SJCRH30 (cell line): ENCODE results near the gene SLC16A5. TPM values are rescaled to one million over a fixed set of nuclear protein-coding genes. Genes with fewer than 3 reads are reported as not detected.

ENCODE experiments used
- DNase-seq, 2 experiments: peaks; one replicate each; pipeline ENCODE4 v3.0.0-alpha.2; 2015 to 2020
- H3K27ac ChIP-seq: fragments of 250-450 bp; sonication (Bioruptor Pico); 2 replicates; pipeline ENCODE4 v1.5.1; 2020; ENCODE audit warnings: mild to moderate bottlenecking, moderate library complexity
- H3K27me3 ChIP-seq: fragments of 250-450 bp; sonication (Bioruptor Pico); 2 replicates; pipeline ENCODE4 v1.5.1; 2020; ENCODE audit warnings: mild to moderate bottlenecking, moderate library complexity
- H3K36me3 ChIP-seq: fragments of 250-450 bp; sonication (Bioruptor Pico); 2 replicates; pipeline ENCODE4 v1.5.1; 2020; ENCODE audit warnings: mild to moderate bottlenecking, moderate library complexity
- H3K4me1 ChIP-seq: fragments of 250-450 bp; sonication (Bioruptor Pico); 2 replicates; pipeline ENCODE4 v1.5.1; 2020; ENCODE audit warnings: mild to moderate bottlenecking, moderate library complexity
- H3K4me3 ChIP-seq: fragments of 250-450 bp; sonication (Bioruptor Pico); 2 replicates; pipeline ENCODE4 v1.5.1; 2020; ENCODE audit warnings: mild to moderate bottlenecking, moderate library complexity
- H3K9me3 ChIP-seq: fragments of 250-450 bp; sonication (Bioruptor Pico); replicated peaks from 2 replicates; pipeline ENCODE4 v1.5.1; 2020; ENCODE audit warnings: mild to moderate bottlenecking, moderate library complexity
- total RNA-seq: library from RNA; depleted of rRNA; stranded (reverse); fragments of >200 nt; shearing (Covaris generic); gene quantifications from 2 replicates; pipeline ENCODE4 v1.2.3, GENCODE V29; 2014

SLC16A5 gene
- total RNA-seq, 1 experiment from 2014 or later = 0.04 TPM

DNA sequence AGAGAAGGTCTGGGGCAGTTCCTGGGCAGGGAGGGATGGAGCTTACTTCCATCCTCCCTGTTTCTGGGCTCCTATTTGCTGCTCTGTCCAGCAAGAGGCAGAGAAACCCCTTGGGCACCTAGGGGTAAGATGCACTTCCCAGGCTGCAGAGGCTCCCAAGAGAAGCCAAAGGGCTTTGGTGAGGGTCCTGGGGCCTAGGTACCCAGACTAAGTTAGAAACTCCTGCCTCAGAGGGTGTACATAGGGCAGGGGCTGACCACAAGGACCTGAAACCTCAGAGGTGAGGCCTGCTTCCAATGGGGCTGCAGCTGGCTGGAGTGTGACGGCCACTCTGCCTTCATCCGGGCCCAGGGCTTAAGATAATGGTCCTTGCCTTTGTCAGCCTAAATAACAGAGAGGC lies 20.4 kb downstream of the SLC16A5 start:
- no peak for DNase-seq
- Histone ChIP-seq H3K4me3 (no peak overlapping the region), H3K4me1 (peaks cover 23% of the 10 kb centered on the region), H3K9me3 (no peaks in the 10 kb centered on the region), H3K36me3 (no peaks in the 10 kb centered on the region), H3K27me3 (peaks cover 4% of the 10 kb centered on the region), H3K27ac (no peak overlapping the region)

DNA sequence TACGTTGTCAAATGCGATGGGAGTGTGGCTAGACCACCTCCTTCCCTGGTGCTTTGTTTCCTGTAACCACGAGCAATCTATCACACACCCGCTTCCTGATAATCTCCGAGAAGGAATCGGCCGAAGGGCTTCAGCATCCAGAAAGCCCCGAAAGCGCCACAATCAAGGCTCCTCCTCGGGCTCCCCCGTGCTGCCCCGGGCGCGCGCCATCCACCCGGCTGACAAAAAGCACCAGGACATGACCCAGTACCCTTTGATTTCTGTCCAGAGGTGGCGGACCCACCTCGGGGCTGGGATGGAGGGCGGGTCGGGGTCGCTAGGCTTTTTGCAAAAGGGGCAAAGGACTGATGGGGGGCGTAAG lies 21.3 kb downstream of the SLC16A5 start:
- Histone ChIP-seq H3K4me1 (peaks cover 23% of the 10 kb centered on the region), H3K9me3 (no peaks in the 10 kb centered on the region), H3K4me3 (peak overlapping the region; percentile 63; the same call in 1 of the 2 replicates), H3K36me3 (no peaks in the 10 kb centered on the region), H3K27ac (no peak overlapping the region), H3K27me3 (peaks cover 4% of the 10 kb centered on the region)
- no peak for DNase-seq

DNA sequence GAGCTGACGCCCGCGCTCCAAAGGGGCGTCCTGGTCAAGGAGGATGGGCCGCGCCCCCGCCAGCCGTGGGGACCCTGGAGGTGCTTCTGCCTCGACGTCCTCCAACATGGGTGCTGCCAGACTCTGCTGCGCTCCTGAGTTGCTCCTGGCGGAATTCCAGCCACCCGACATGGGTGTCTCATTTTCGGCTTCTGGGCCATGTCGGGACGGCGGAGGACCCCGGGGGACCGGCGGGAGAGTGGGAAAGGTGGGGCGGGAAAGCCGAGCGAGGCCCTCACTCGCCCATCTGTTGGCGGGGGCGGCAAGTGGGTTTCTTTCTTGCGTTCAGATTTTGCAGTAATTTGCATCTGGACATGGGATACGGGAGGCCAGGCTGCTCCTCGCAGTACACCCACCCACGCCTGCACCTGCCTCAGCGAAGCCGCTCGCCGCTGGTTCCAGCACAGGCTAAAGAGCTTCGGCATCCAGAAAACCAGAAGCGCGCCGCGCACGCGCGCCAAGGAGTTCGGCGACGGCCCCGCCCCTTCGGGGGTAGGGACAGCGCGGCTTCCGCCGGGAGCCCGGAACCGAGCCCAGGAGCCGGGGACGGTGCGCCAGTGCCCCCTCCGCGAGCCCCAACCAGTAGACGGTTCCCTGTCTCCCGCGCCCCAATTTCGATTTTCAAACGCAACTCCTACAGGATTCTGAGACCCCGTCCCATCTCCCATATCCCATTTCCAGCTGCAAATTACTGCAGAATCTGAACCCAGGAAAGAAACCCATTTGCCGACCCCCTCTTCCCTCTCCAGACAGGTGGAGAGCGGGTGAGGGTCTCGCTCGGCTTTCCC lies 21.9 kb downstream of the SLC16A5 start, which contains the start of gene ARMC7:
Gene ARMC7 (plus strand): TSS at position 563 of the 827 bp plus-strand sequence. CDS start 320 bp downstream, outside the sequence.
- Histone ChIP-seq H3K4me3 (peak within 1 kb of the TSS; percentile 63), H3K36me3 (no peaks in the 10 kb centered on the region), H3K4me1 (peaks cover 22% of the 10 kb centered on the region), H3K9me3 (no peaks in the 10 kb centered on the region), H3K27me3 (peaks cover 2% of the 10 kb centered on the region), H3K27ac (no peak within 1 kb of the TSS)
- peak; percentile 93 to 94 for DNase-seq

DNA sequence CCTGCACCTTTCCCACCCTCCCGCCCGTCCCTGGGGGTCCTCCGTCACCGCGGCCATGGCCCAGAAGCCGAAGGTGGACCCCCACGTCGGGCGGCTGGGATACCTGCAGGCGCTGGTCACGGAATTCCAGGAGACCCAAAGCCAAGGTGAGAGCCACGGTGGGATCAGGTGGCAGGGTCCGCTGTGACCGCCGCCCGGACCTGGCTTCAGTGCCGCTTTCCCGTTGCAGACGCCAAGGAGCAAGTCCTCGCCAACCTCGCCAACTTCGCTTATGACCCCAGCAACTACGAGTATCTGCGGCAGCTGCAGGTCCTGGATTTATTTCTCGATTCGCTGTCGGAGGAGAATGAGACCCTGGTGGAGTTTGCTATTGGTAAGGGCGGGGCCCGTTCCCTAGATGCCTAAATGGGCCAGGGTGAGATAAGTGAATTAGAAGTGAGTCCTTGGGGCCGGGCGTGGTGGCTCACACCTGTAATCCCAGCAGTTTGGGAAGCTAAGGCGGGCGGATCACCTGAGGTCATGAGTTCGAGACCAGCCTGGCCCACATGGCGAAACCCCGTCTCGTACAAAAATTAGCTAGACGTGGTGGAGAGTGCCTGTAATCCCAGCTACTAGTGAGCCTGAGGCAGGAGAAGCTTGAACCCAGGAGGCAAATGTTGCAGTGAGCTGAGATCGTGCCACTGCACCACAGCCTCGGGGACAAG lies 22.6 kb downstream of the SLC16A5 start:
- H3K4me1 ChIP-seq = peaks cover 15% of the 10 kb centered on the region
- no peak overlapping the region for H3K27ac ChIP-seq
- H3K27me3 ChIP-seq = no peaks in the 10 kb centered on the region; the same call in 1 of the 2 replicates
- peak in 1 of 2 experiments; percentile 13 for DNase-seq
- H3K36me3 ChIP-seq = no peaks in the 10 kb centered on the region
- peak overlapping the region; percentile 63 for H3K4me3 ChIP-seq
- no peaks in the 10 kb centered on the region for H3K9me3 ChIP-seq

DNA sequence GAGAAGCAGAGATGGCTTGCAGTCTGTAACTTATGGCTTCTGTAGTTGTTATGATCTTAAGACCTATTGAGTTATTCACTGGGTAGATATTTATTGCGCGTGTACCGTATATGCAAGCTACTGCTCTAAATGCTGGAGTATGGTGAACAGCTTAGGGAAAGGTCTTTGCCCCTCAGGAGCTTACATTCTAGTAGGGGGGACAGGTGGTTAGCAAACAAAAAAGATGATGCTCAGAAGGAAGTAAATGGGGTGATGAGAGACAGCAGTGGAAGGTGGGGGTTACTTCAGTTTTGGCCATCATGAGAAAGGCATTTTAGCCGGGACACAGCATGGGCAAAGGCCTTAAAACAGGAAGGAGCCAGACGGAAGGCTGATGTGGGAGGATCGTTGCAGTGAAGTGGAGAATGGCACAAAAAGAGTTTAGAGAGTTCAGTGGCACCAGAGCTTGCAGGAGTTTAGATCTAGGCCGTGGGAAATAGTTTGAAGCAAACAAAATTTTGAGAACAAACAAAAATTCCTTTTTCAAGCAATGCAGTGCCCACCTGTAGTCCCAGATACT lies 24.1 kb downstream of the SLC16A5 start:
- no peaks in the 10 kb centered on the region for H3K36me3 ChIP-seq
- H3K27ac ChIP-seq = no peak overlapping the region
- no peak for DNase-seq
- H3K4me3 ChIP-seq = no peak overlapping the region
- H3K9me3 ChIP-seq = no peaks in the 10 kb centered on the region
- H3K27me3 ChIP-seq = no peaks in the 10 kb centered on the region; the same call in 1 of the 2 replicates
- H3K4me1 ChIP-seq = peaks cover 6% of the 10 kb centered on the region; the same call in 1 of the 2 replicates

DNA sequence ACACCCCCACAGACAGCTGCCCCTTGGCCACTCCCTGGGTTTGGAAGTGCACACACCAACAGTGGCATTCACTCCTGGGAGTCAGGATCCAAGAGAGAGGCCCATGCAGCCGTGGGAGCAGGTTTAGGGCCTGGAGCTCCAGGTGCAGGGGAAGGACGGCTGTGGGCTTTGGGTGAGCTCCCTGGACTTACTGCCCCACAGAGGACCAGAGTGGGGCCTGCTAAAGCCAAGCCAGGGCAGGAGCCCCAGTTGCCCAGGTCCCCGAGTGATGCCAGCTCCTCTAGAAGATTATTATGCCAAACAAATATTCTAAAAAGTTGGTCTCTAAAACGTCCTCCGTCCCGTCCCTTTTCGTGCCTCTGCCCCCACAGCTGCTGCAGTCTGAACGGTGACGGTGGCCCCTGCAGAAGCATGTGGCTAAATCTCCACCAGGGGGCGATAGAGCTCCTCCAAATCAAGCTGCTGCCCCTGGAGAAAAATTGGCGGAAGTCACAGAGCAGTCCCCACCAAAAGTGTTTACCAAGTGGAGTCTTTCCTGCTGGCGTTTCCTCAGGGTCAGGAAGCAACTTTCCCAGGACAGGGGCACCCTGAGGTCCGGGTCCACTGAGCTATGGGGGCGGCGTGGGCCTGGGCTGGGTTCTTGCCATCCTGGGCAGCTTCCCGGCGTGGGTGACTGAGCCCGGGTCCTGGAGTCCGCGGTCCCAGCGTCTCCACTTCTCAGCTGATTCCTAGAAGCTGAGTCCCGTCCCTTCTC lies 26.2 kb downstream of the SLC16A5 start:
- Histone ChIP-seq H3K4me1 (peaks cover 4% of the 10 kb centered on the region; the same call in 1 of the 2 replicates), H3K9me3 (no peaks in the 10 kb centered on the region), H3K27ac (no peak overlapping the region), H3K27me3 (no peaks in the 10 kb centered on the region; the same call in 1 of the 2 replicates), H3K36me3 (no peaks in the 10 kb centered on the region), H3K4me3 (peak overlapping the region; percentile 19; the same call in 1 of the 2 replicates)
- peak; percentile 93 to 97 for DNase-seq

GRCh38 chr17:75114552-75115314 lies 27.0 kb downstream of the SLC16A5 start:
- Histone ChIP-seq H3K4me1 (peaks cover 3% of the 10 kb centered on the region; the same call in 1 of the 2 replicates), H3K36me3 (no peaks in the 10 kb centered on the region), H3K9me3 (no peaks in the 10 kb centered on the region), H3K4me3 (0 out of 2 replicates have a peak overlapping the region, but pooled peaks have one; percentile 19), H3K27me3 (no peaks in the 10 kb centered on the region), H3K27ac (no peak overlapping the region)
- DNase-seq = no peak

GRCh38 chr17:75115555-75115954 lies 27.8 kb downstream of the SLC16A5 start:
- no peak for DNase-seq
- Histone ChIP-seq H3K4me1 (peaks cover under 1% of the 10 kb centered on the region; the same call in 1 of the 2 replicates), H3K27me3 (no peaks in the 10 kb centered on the region), H3K27ac (no peak overlapping the region), H3K4me3 (no peak overlapping the region), H3K9me3 (no peaks in the 10 kb centered on the region), H3K36me3 (no peaks in the 10 kb centered on the region)

GRCh38 chr17:75116737-75117136 lies 29.0 kb downstream of the SLC16A5 start:
- H3K27me3 ChIP-seq = no peaks in the 10 kb centered on the region
- no peak overlapping the region for H3K27ac ChIP-seq
- no peaks in the 10 kb centered on the region for H3K9me3 ChIP-seq
- no peaks in the 10 kb centered on the region; the same call in 1 of the 2 replicates for H3K36me3 ChIP-seq
- no peak for DNase-seq
- H3K4me3 ChIP-seq = no peak overlapping the region
- H3K4me1 ChIP-seq = no peaks in the 10 kb centered on the region

GRCh38 chr17:75118307-75118706 lies 30.6 kb downstream of the SLC16A5 start:
- Histone ChIP-seq H3K9me3 (no peaks in the 10 kb centered on the region), H3K36me3 (no peaks in the 10 kb centered on the region; the same call in 1 of the 2 replicates), H3K27me3 (no peaks in the 10 kb centered on the region), H3K27ac (no peak overlapping the region), H3K4me1 (no peaks in the 10 kb centered on the region), H3K4me3 (no peak overlapping the region)
- no peak for DNase-seq

- no peaks in the 10 kb centered on the region for H3K4me1 ChIP-seq
- H3K27me3 ChIP-seq = no peaks in the 10 kb centered on the region
- no peaks in the 10 kb centered on the region for H3K9me3 ChIP-seq
- no peaks in the 10 kb centered on the region; the same call in 1 of the 2 replicates for H3K36me3 ChIP-seq
- H3K4me3 ChIP-seq = no peak overlapping the region
- H3K27ac ChIP-seq = no peak overlapping the region
- peak in 1 of 2 experiments; percentile 47 for DNase-seq
These were observed 36.5 kb downstream of the SLC16A5 start for GRCh38 chr17:75124041-75124818.

GRCh38 chr17:75124819-75125162 lies 37.0 kb downstream of the SLC16A5 start:
- DNase-seq = no peak
- no peaks in the 10 kb centered on the region for H3K27me3 ChIP-seq
- no peaks in the 10 kb centered on the region for H3K4me1 ChIP-seq
- H3K9me3 ChIP-seq = no peaks in the 10 kb centered on the region
- H3K36me3 ChIP-seq = no peaks in the 10 kb centered on the region; the same call in 1 of the 2 replicates
- H3K27ac ChIP-seq = no peak overlapping the region
- no peak overlapping the region for H3K4me3 ChIP-seq

GRCh38 chr17:75125984-75126383 lies 38.2 kb downstream of the SLC16A5 start:
- H3K27me3 ChIP-seq = no peaks in the 10 kb centered on the region
- H3K36me3 ChIP-seq = no peaks in the 10 kb centered on the region; the same call in 1 of the 2 replicates
- no peak overlapping the region for H3K27ac ChIP-seq
- H3K9me3 ChIP-seq = no peaks in the 10 kb centered on the region
- no peaks in the 10 kb centered on the region for H3K4me1 ChIP-seq
- no peak for DNase-seq
- no peak overlapping the region for H3K4me3 ChIP-seq
